ENCODE results near the gene FMNL2.

Gene FMNL2

DNA sequence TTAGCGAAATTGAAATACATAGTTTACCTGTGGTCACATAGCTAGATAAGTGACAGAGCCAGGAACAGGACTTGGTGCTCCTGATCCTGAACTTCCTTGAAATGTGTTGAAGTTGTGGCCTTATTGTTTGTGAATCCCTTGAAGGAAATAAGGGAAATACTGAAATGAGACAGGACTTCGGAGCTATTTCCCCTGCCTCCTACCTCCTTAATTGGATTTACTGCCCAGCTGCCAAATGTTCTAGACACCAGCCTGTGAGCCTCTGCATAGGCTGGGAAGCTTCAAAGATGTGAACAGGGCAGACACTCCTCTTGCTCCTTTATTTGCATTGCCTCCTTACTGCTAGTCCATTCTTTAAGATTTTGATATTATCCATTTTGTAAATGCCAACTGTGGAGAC, 247.1 kb downstream of the FMNL2 start:
- Histone ChIP-seq H3K9me3 (ENCODE audit: insufficient read depth, low read length, severe bottlenecking) (no peaks in the 10 kb centered on the region), H3K27ac (ENCODE audit: low read length) (no peak overlapping the region), H3K36me3 (ENCODE audit: insufficient read depth, low read length) (no peaks in the 10 kb centered on the region), H3K4me2 (ENCODE audit: insufficient read depth, low read length) (no peak overlapping the region), H3K27me3 (ENCODE audit: insufficient read depth, low read length, poor library complexity) (peaks cover 4% of the 10 kb centered on the region), H3K79me2 (ENCODE audit: insufficient read depth, low read length) (no peaks in the 10 kb centered on the region), H3K4me3 (ENCODE audit: low read depth in 1 of 2, low read length in 2 of 2) (no peak overlapping the region), H3K4me1 (ENCODE audit: insufficient read depth, low read length) (no peaks in the 10 kb centered on the region), H4K20me1 (ENCODE audit: insufficient read depth, low read length) (no peaks in the 10 kb centered on the region), H2AFZ (ENCODE audit: low read depth, low read length) (no peak overlapping the region), H3K9ac (ENCODE audit: low read depth, low read length) (no peak overlapping the region)
- ATAC-seq (ENCODE audit: insufficient read depth, low read depth) = no peak
- no peak for DNase-seq
- TF ChIP-seq, protein P1, sequence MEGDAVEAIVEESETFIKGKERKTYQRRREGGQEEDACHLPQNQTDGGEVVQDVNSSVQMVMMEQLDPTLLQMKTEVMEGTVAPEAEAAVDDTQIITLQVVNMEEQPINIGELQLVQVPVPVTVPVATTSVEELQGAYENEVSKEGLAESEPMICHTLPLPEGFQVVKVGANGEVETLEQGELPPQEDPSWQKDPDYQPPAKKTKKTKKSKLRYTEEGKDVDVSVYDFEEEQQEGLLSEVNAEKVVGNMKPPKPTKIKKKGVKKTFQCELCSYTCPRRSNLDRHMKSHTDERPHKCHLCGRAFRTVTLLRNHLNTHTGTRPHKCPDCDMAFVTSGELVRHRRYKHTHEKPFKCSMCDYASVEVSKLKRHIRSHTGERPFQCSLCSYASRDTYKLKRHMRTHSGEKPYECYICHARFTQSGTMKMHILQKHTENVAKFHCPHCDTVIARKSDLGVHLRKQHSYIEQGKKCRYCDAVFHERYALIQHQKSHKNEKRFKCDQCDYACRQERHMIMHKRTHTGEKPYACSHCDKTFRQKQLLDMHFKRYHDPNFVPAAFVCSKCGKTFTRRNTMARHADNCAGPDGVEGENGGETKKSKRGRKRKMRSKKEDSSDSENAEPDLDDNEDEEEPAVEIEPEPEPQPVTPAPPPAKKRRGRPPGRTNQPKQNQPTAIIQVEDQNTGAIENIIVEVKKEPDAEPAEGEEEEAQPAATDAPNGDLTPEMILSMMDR (IDR thresholded peaks at IDR 0.05; ENCODE audit: borderline replicate concordance, extremely low read depth, low read length, poor library complexity, severe bottlenecking) = no peak
- no peak for TF ChIP-seq EZH2 (IDR thresholded peaks at IDR 0.05; ENCODE audit: borderline replicate concordance, low read depth, low read length, severe bottlenecking)

DNA sequence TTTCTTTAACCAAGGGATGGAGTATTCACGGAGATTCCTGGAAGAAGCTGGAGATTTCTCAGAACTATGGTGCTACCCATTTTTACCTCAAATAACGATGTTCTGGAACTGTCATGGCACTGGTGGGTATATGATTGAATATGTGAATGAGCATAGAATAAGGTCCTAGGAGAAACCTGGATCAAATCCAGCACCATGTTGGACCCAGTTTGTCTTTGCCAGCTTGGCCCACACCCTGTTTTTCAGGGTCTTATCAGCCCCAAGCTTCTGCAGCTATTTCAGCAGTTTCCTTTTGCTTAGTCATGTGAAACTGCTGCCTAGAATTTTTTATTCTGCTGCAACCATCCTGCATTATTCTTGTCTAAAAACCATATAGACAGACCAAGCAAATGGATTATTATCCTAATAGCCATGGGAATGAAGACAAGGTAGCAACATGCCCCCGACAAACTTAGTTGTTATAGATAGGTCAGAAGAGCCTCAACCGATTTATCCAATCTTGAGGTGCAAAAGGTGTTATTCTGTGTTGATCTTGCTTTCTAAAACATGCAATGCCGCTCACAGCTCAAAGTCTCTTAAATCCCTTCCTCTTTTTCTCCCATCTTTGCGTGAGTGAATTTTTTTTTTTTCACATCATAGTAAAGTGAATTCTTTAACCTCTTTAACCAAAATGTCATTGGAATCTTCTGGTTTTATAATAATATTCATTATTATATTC, 248.7 kb downstream of the FMNL2 start:
- no peak overlapping the region for H3K4me2 ChIP-seq (ENCODE audit: insufficient read depth, low read length)
- H4K20me1 ChIP-seq (ENCODE audit: insufficient read depth, low read length) = no peaks in the 10 kb centered on the region
- peaks cover 4% of the 10 kb centered on the region for H3K27me3 ChIP-seq (ENCODE audit: insufficient read depth, low read length, poor library complexity)
- no peak overlapping the region for H3K4me3 ChIP-seq (ENCODE audit: low read depth in 1 of 2, low read length in 2 of 2)
- no peak overlapping the region for H3K27ac ChIP-seq (ENCODE audit: low read length)
- no peaks in the 10 kb centered on the region for H3K79me2 ChIP-seq (ENCODE audit: insufficient read depth, low read length)
- ATAC-seq (ENCODE audit: insufficient read depth, low read depth) = no peak
- H3K4me1 ChIP-seq (ENCODE audit: insufficient read depth, low read length) = no peaks in the 10 kb centered on the region
- no peak for TF ChIP-seq EZH2 (IDR thresholded peaks at IDR 0.05; ENCODE audit: borderline replicate concordance, low read depth, low read length, severe bottlenecking)
- TF ChIP-seq, protein P1 (IDR thresholded peaks at IDR 0.05; ENCODE audit: borderline replicate concordance, extremely low read depth, low read length, poor library complexity, severe bottlenecking) = no peak
- H3K9ac ChIP-seq (ENCODE audit: low read depth, low read length) = no peak overlapping the region
- no peaks in the 10 kb centered on the region for H3K36me3 ChIP-seq (ENCODE audit: insufficient read depth, low read length)
- H2AFZ ChIP-seq (ENCODE audit: low read depth, low read length) = no peak overlapping the region
- no peaks in the 10 kb centered on the region for H3K9me3 ChIP-seq (ENCODE audit: insufficient read depth, low read length, severe bottlenecking)
- DNase-seq = no peak

DNA sequence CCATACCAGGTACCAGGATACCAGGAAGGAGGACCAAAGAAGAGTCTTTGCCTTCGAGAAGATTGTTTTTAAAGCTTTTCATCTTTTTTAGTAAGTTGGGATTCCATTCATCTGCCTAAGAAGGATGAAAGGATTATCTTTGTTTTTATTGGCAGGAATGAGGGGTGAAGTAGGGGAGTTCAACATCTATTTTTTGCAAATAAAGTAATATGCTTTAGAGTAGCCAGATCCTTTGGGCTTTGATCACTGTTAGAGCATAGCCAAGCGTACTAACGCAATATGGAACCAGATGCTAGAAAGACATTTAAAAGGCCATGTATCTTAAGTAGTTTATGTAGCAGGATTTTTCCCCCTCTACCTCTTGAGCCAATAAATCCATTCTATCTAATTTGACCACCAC, 249.3 kb downstream of the FMNL2 start:
- Histone ChIP-seq H3K79me2 (ENCODE audit: insufficient read depth, low read length) (no peaks in the 10 kb centered on the region), H3K4me2 (ENCODE audit: insufficient read depth, low read length) (no peak overlapping the region), H3K9me3 (ENCODE audit: insufficient read depth, low read length, severe bottlenecking) (no peaks in the 10 kb centered on the region), H4K20me1 (ENCODE audit: insufficient read depth, low read length) (no peaks in the 10 kb centered on the region), H3K36me3 (ENCODE audit: insufficient read depth, low read length) (no peaks in the 10 kb centered on the region), H3K27me3 (ENCODE audit: insufficient read depth, low read length, poor library complexity) (peaks cover 4% of the 10 kb centered on the region), H3K4me3 (ENCODE audit: low read depth in 1 of 2, low read length in 2 of 2) (no peak overlapping the region), H3K4me1 (ENCODE audit: insufficient read depth, low read length) (no peaks in the 10 kb centered on the region), H3K9ac (ENCODE audit: low read depth, low read length) (no peak overlapping the region), H3K27ac (ENCODE audit: low read length) (no peak overlapping the region), H2AFZ (ENCODE audit: low read depth, low read length) (no peak overlapping the region)
- TF ChIP-seq EZH2 (IDR thresholded peaks at IDR 0.05; ENCODE audit: borderline replicate concordance, low read depth, low read length, severe bottlenecking) = no peak
- TF ChIP-seq, protein P1 (IDR thresholded peaks at IDR 0.05; ENCODE audit: borderline replicate concordance, extremely low read depth, low read length, poor library complexity, severe bottlenecking) = no peak
- no peak for DNase-seq
- no peak for ATAC-seq (ENCODE audit: insufficient read depth, low read depth)
